ENCODE results near the gene CPNE5.

The CPNE5 gene

DNA sequence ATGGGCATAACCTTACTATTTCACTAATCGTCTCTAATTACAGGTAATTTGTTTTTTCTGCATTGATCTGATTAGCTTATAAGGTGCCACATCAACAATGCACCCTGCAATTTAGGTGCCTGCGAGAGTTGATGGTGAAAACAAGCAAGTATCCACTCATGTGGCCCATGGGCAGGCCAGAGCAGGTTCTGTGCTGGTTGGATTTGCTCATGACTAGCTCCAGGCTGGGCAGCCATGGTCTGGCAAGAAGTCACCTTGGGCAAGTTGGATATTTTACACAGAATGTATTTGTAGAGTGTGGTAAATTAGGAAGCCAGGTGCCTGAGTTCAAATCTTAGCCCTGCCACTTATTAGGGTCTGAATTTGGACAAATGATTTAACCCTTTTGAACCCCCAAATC is 116.4 kb downstream of the CPNE5 start:
- no peaks in the 10 kb centered on the region for H3K9me3 ChIP-seq
- H3K4me3 ChIP-seq = no peak overlapping the region
- H3K4me1 ChIP-seq = peaks cover 3% of the 10 kb centered on the region; the same call in 1 of the 2 replicates
- DNase-seq (ENCODE audit: low spot score in 2 of 2) = no peak
- no peaks in the 10 kb centered on the region for H3K36me3 ChIP-seq (replicated peaks)
- no peaks in the 10 kb centered on the region for H3K27me3 ChIP-seq (ENCODE audit: low read depth)
- in situ Hi-C loops (cut with MboI; ENCODE audit: low sequenced_read_pairs) = loop anchor here (25.0 kb wide), 1 partner anchor 111 kb away; no protein-coding TSS in a partner anchor

DNA sequence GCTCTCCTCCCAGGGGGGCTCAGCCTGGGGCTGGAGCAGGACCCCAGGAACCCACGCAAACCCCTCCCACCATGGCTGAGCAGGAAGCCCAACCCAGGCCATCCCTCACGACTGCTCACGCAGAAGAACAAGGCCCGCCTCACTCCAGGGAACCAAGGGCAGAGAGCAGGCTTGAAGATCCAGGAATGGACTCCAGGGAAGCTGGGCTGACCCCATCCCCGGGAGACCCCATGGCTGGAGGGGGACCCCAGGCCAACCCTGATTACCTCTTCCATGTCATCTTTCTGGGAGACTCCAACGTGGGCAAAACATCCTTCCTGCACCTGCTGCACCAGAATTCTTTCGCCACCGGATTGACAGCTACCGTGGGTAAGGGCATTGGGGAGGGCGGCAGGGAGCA is 116.9 kb downstream of the CPNE5 start:
- Histone ChIP-seq H3K4me3 (no peak overlapping the region), H3K9me3 (no peaks in the 10 kb centered on the region), H3K36me3 (replicated peaks) (no peaks in the 10 kb centered on the region), H3K4me1 (peaks cover 3% of the 10 kb centered on the region; the same call in 1 of the 2 replicates), H3K27me3 (ENCODE audit: low read depth) (no peaks in the 10 kb centered on the region)
- no peak for DNase-seq (ENCODE audit: low spot score in 2 of 2)
- in situ Hi-C loops (cut with MboI; ENCODE audit: low sequenced_read_pairs) = loop anchor here (25.0 kb wide), 1 partner anchor 110 kb away; no protein-coding TSS in a partner anchor

DNA sequence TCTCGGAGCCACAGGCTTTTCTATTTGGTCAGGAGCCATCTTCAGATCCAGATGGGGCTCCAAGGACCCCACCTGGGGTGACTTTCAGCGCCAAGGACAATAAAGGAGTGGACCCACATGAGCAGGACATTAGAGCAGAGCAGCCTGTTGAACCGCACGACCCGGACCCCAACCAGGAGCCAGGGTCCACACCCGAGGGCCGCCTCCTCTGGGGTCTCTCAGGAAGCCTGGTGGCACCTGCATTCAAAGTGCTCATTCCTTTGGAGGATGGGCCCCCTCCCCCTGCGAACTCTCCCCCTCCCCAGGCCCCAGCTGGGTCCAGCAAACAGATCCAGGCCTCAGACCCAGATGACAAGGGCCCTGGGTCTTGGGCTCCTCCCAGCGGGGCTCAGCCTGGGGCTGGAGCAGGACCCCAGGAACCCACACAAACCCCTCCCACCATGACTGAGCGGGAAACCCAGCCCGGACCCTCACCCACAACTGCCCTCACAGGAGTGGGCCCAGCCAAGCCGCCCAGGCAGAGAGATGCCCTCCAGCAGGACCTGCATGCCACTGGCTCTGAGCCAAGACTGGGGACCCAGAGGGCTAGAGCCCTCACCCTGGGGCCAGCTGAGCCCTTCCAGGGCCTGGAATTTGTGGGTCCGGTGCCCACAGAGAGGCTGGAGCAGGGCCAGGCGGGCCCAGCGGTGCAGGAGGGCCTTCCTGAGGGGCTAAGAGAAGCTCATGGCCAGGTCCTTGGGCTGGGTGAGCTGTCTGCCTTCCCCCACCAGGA is 117.7 kb downstream of the CPNE5 start:
- H3K9me3 ChIP-seq = no peaks in the 10 kb centered on the region
- H3K36me3 ChIP-seq (replicated peaks) = no peaks in the 10 kb centered on the region
- no peaks in the 10 kb centered on the region for H3K27me3 ChIP-seq (ENCODE audit: low read depth)
- no peak for DNase-seq (ENCODE audit: low spot score in 2 of 2)
- H3K4me3 ChIP-seq = no peak overlapping the region
- in situ Hi-C loops (cut with MboI; ENCODE audit: low sequenced_read_pairs) = loop anchor here (25.0 kb wide), 1 partner anchor 109 kb away; no protein-coding TSS in a partner anchor
- H3K4me1 ChIP-seq = peaks cover 3% of the 10 kb centered on the region; the same call in 1 of the 2 replicates

DNA sequence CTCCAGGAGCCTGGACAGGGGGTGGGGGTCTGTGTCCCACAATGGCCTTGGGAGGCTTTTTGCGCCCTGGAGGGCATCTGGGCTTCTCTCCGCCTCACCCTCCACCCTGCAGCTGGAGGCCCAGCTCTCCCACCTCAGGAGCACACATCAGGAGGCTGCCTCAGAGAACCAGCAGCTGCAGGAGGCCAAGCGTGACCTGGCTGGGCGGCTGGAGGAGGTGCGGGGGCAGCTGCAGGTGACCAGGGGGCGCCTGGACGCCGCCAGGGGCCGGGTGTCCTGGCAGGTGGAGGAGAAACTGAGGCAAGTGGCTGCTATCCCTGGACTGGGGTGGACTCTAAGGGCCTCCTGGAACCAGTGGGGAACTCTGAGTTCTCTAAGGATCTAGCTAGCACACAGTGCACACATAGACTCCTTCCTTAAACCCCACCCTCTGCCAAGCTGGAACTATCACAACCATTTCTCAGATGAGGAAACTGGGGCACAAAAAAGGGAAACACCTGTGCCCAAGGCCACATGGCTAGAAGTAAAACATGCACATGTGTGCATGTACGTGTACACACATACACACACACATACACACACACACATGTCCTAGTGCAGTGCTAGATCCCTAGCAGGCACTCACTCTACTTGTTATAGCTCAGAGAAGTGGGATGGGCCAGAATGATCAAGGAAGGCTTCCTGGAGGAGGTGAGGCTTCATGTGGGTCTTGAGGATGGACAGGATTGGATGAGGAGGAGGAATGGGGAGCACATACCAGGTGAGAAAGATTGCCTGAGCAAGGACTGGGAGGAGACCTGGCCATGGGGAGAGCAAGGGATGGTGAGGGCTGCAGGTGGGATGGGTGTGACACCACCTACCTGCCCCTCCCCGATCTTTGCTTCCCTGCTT is 118.7 kb downstream of the CPNE5 start:
- no peak overlapping the region for H3K4me3 ChIP-seq
- H3K4me1 ChIP-seq = peaks cover 3% of the 10 kb centered on the region; the same call in 1 of the 2 replicates
- no peaks in the 10 kb centered on the region for H3K9me3 ChIP-seq
- in situ Hi-C loops (cut with MboI; ENCODE audit: low sequenced_read_pairs) = loop anchor here (25.0 kb wide), 1 partner anchor 108 kb away; no protein-coding TSS in a partner anchor
- no peaks in the 10 kb centered on the region for H3K36me3 ChIP-seq (replicated peaks)
- H3K27me3 ChIP-seq (ENCODE audit: low read depth) = no peaks in the 10 kb centered on the region
- no peak for DNase-seq (ENCODE audit: low spot score in 2 of 2)

DNA sequence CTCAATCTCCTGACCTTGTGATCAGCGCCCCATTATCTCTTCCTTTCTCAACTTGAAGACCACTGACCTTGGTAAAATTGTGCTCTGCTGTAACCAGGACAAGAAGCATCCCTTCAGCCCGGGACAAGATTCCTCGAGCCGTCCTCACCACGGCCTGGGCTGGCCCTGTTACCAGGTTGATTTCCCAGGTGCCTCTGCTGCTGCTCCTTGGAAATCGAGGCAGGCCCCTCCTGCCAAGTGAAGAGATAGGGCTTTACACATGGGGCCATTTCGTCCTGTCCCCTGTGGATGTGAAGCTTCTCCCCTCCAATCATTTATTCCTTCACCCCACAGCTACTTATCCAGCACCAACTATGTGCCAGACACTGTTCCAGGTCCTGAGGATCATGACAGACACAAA is 120.1 kb downstream of the CPNE5 start:
- Histone ChIP-seq H3K4me1 (no peaks in the 10 kb centered on the region), H3K9me3 (no peaks in the 10 kb centered on the region), H3K4me3 (no peak overlapping the region), H3K27me3 (ENCODE audit: low read depth) (no peaks in the 10 kb centered on the region), H3K36me3 (replicated peaks) (no peaks in the 10 kb centered on the region)
- in situ Hi-C loops (cut with MboI; ENCODE audit: low sequenced_read_pairs) = loop anchor here (25.0 kb wide), 1 partner anchor 107 kb away; no protein-coding TSS in a partner anchor
- no peak for DNase-seq (ENCODE audit: low spot score in 2 of 2)

DNA sequence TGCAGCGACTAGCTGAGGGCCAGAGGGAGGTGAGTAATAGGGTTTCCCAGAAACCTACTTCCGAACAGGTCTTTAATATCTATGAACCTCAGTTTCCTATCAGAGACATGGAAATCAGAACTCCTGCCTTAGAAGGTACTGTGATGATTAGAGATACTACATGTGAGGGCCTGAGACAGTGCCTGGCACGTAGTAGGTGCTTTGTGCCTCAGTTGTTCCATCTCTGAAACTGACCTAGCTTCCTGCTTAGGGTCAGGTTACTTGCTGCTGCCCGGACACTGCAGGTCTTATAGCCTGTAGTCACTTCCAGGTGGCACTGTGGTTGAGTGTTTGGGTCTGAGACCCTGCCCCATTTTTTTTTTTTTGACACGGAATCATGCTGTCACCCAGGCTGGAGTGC is 120.7 kb downstream of the CPNE5 start:
- Histone ChIP-seq H3K36me3 (replicated peaks) (no peaks in the 10 kb centered on the region), H3K4me3 (no peak overlapping the region), H3K27me3 (ENCODE audit: low read depth) (no peaks in the 10 kb centered on the region), H3K4me1 (no peaks in the 10 kb centered on the region), H3K9me3 (no peaks in the 10 kb centered on the region)
- DNase-seq (ENCODE audit: low spot score in 2 of 2) = no peak
- in situ Hi-C loops (cut with MboI; ENCODE audit: low sequenced_read_pairs) = loop anchor here (25.0 kb wide), 1 partner anchor 106 kb away; no protein-coding TSS in a partner anchor

DNA sequence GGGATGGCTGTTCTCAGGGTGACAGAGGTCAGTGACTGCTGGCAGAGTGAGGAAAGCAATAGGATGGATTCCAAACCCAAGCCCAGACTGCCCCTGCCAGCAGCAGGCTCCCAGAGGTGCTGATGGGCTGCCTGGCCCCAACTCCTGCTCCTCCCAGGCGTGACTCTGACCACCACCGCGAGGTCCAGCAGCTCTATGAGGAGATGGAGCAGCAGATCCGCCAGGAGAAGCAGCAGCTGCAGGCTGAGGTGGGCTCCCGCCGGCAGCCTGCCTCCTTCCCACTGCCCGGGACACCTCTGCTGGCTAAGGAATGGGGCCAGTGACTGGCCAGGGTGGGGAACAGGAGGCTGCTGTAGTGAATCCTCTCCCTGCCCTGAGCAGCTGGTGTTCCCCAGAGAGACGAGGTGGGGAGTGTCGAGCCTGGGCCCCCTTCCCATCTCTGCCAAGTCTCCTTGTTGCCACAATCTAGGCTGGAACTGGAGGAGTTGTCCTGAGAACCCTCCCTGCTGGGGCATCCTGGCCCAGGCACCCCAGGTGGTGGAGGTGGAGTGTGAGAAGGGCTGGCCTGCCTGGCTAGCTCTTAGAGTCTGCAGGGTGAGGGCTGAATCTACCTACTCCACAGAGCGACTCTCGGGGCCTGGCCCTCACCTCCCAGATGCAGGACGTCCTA is 121.2 kb downstream of the CPNE5 start:
- H3K27me3 ChIP-seq (ENCODE audit: low read depth) = no peaks in the 10 kb centered on the region
- DNase-seq (ENCODE audit: low spot score in 2 of 2) = no peak

DNA sequence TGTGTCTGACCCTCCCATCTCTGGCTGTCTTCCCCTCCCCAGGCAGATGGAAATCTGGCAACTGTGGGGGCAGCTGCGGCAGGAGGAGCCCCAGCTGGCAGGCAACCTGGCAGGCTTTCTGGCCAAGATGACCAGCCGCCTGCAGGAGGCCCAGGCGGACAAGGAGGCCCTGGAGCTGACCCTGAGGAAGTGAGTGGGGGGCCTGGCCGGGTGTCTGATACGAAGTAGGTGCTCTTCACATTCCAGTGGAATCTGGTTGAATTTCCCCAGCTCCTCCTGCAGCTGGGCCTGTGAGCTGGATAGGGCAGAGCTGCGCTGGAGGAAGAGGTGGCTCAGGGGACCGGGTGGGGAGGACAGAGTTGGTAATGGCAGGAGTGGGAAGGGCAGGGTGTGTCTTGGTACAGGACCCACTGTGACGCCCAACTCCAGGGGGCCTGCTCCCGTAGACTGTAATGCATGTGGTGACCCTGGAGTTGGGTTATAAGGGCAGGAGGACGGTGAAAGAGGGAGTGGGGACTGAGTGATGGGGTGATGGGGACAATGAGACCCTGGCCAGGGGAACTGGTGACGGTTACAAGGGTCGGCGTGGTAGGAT is 121.9 kb downstream of the CPNE5 start:
- no peaks in the 10 kb centered on the region for H3K4me1 ChIP-seq
- in situ Hi-C loops (cut with MboI; ENCODE audit: low sequenced_read_pairs) = loop anchor here (25.0 kb wide), 1 partner anchor 105 kb away; no protein-coding TSS in a partner anchor

More for the DNA sequence above, 121.2 kb downstream of the CPNE5 start:
- Histone ChIP-seq H3K9me3 (no peaks in the 10 kb centered on the region), H3K36me3 (replicated peaks) (no peaks in the 10 kb centered on the region), H3K4me1 (no peaks in the 10 kb centered on the region), H3K4me3 (no peak overlapping the region)
- in situ Hi-C loops (cut with MboI; ENCODE audit: low sequenced_read_pairs) = loop anchor here (25.0 kb wide), 1 partner anchor 106 kb away; no protein-coding TSS in a partner anchor

DNA sequence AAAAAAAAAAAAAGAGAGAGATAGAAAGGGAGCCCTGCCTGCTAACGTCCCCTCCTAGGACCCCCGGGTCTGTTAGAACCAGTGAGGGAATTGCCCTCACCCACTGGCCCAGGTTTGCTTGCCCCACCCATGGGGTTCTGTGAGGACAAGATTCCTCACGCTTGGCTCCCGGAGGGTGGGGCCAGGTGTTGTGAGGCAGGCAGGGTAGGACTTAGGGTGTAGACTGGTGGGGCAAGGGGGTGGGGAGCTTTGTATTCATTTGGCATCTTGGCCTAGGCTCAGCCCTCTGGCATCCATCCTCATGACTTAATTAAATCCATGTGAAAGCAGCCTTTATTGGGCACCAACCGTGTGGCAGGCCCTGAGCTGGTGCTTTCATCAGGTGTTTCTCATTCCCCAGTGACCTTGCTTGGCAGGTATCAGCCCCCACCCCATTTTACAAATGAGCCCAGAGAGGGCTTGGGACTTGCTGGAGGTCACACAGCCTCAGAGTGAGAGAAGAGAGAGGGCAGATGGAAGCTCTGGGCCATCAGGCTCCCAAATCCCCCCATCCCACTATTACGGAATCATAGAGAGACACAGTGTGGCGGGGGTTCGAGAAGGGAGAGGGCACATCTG is 122.7 kb downstream of the CPNE5 start:
- no peak for DNase-seq (ENCODE audit: low spot score in 2 of 2)
- Histone ChIP-seq H3K27me3 (ENCODE audit: low read depth) (no peaks in the 10 kb centered on the region), H3K9me3 (no peaks in the 10 kb centered on the region), H3K36me3 (replicated peaks) (no peaks in the 10 kb centered on the region), H3K4me3 (no peak overlapping the region), H3K4me1 (no peaks in the 10 kb centered on the region)
- in situ Hi-C loops (cut with MboI; ENCODE audit: low sequenced_read_pairs) = loop anchor here (25.0 kb wide), 1 partner anchor 104 kb away; no protein-coding TSS in a partner anchor

More for the DNA sequence above, 121.9 kb downstream of the CPNE5 start:
- no peak for DNase-seq (ENCODE audit: low spot score in 2 of 2)
- H3K36me3 ChIP-seq (replicated peaks) = no peaks in the 10 kb centered on the region
- no peaks in the 10 kb centered on the region for H3K9me3 ChIP-seq
- H3K27me3 ChIP-seq (ENCODE audit: low read depth) = no peaks in the 10 kb centered on the region
- no peak overlapping the region for H3K4me3 ChIP-seq

DNA sequence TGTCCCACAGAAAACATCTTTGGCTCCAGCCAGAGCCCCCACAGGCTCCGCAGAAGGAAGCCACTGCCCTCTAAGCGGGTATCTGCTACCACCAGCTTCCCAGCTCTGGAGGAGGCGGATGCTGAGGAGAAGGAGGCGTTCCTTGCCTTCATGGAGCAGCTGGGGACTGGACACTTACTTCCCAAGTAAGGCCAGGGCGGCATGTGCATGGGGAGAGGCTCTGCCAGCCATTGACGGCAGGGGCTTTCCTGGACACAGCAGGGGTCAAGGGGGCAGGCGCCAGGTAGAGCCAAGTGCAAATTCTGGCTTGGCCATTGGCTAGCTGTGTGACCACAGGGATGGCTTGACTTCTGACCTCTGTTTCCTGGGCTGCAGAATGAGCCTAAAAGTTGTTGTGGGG is 123.8 kb downstream of the CPNE5 start:
- no peaks in the 10 kb centered on the region for H3K36me3 ChIP-seq (replicated peaks)
- H3K27me3 ChIP-seq (ENCODE audit: low read depth) = no peaks in the 10 kb centered on the region
- H3K4me3 ChIP-seq = no peak overlapping the region
- DNase-seq (ENCODE audit: low spot score in 2 of 2) = peak in 1 of 2 experiments; percentile 4
- no peaks in the 10 kb centered on the region for H3K9me3 ChIP-seq
- no peaks in the 10 kb centered on the region for H3K4me1 ChIP-seq
- in situ Hi-C loops (cut with MboI; ENCODE audit: low sequenced_read_pairs) = loop anchor here (25.0 kb wide), 1 partner anchor 103 kb away; no protein-coding TSS in a partner anchor

DNA sequence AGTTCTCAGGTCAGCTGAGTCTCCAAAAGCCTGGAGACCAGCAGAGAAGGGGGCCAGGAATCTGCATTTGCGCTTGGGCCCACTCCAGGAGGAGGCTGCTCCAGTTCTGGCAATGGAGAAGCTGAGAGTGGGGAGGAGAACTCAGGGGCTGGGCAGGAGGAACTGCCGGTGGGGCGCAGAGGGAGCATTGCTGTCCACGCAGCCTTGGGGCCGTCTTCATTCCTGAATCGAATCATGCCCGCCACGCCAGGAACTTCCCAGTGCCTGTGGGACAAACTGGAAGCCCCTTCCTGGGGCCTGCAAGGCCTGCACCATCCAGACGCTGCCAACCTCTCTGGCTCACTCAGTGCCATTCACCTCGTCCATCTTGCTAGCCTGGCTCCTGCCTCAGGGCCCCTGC is 124.7 kb downstream of the CPNE5 start:
- in situ Hi-C loops (cut with MboI; ENCODE audit: low sequenced_read_pairs) = loop anchor here (25.0 kb wide), 1 partner anchor 102 kb away; no protein-coding TSS in a partner anchor
- H3K4me1 ChIP-seq = no peaks in the 10 kb centered on the region
- H3K27me3 ChIP-seq (ENCODE audit: low read depth) = no peaks in the 10 kb centered on the region
- no peak overlapping the region for H3K4me3 ChIP-seq
- H3K9me3 ChIP-seq = no peaks in the 10 kb centered on the region
- no peaks in the 10 kb centered on the region for H3K36me3 ChIP-seq (replicated peaks)
- DNase-seq (ENCODE audit: low spot score in 2 of 2) = peak in 1 of 2 experiments; percentile 4

DNA sequence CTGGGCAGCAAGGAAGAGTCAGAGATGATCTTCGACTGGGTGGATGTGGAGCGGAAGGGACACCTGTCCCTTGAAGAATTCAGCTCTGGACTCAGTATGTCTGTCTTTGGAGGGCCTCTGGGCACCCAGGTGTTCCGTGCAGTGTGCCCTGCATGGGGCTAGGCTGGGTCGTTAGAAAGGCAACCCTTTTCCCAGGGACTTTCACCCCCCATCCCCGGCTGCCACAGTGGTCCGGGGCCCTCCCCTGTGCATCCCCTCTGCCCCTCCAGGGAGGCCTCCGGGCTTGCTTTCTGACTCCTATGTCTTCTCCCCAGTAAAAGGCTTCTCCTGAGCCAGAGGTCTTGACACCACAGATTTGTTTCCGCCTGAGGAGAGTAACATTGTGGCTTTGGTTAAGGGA is 125.4 kb downstream of the CPNE5 start:
- H3K4me3 ChIP-seq = no peak overlapping the region
- H3K9me3 ChIP-seq = no peaks in the 10 kb centered on the region
- DNase-seq (ENCODE audit: low spot score in 2 of 2) = no peak
- H3K27me3 ChIP-seq (ENCODE audit: low read depth) = no peaks in the 10 kb centered on the region
- in situ Hi-C loops (cut with MboI; ENCODE audit: low sequenced_read_pairs) = loop anchor here (25.0 kb wide), 1 partner anchor 102 kb away; no protein-coding TSS in a partner anchor
- H3K4me1 ChIP-seq = no peaks in the 10 kb centered on the region
- no peaks in the 10 kb centered on the region for H3K36me3 ChIP-seq (replicated peaks)
